Measurements from ENCODE around the gene DCAF17.

GRCh38 chr2:171399292-171399691 is 34.7 kb upstream of the DCAF17 start:
- TF ChIP-seq CTCF (IDR thresholded peaks at IDR 0.05), result no peak
- TF ChIP-seq POLR2AphosphoS5 (IDR thresholded peaks at IDR 0.05), result no peak
